Caco-2 (cell line): ENCODE results near the gene MTHFSD. TPM values are rescaled to one million over a fixed set of nuclear protein-coding genes. Genes with fewer than 3 reads are reported as not detected.

ENCODE experiments used
- BruUV-seq: library from RNA; stranded (reverse); fragments of 400-500 nt; replicated peaks from 2 replicates; lab custom pipeline; 2021; lab: Mats Ljungman, UMichigan
- CTCF ChIA-PET: fragments of 300-600 bp; sonication (Branson Sonifier 250); formaldehyde crosslinking; loops from one replicate; lab custom pipeline; 2022; ENCODE audit warnings: antibody characterized with exemption; lab: Charles Lee
- POLR2A ChIA-PET: fragments of 300-600 bp; sonication (Branson Sonifier 250); formaldehyde crosslinking; loops from one replicate; lab custom pipeline; 2022; ENCODE audit warnings: antibody characterized with exemption; lab: Charles Lee
- DNase-seq, 2 experiments: peaks; one replicate each; pipeline versions ENCODE4 v3.0.0 to v3.0.0-alpha.2; 2020 to 2022
- H3K27me3 ChIP-seq: replicated peaks from 2 replicates; pipeline ENCODE4 v1.6.0; 2011; ENCODE audit warnings: low read length; ENCODE audit not compliant: control insufficient read depth, insufficient read depth
- H3K36me3 ChIP-seq: 2 replicates; pipeline ENCODE4 v1.5.1; 2011; ENCODE audit warnings: low read length; ENCODE audit not compliant: control insufficient read depth, insufficient read depth
- H3K4me1 ChIP-seq: fragments of 250-450 bp; sonication (Bioruptor Pico); 2 replicates; pipeline ENCODE4 v1.5.1; 2020; ENCODE audit warnings: mild to moderate bottlenecking
- H3K4me3 ChIP-seq: 2 replicates; pipeline ENCODE4 v1.5.1; 2011; ENCODE audit warnings: low read depth, mild to moderate bottlenecking, control low read depth, low read length
- H3K9me3 ChIP-seq: fragments of 250-450 bp; sonication (Bioruptor Pico); 2 replicates; pipeline ENCODE4 v1.5.1; 2020; ENCODE audit warnings: mild to moderate bottlenecking, moderate library complexity
- H3K27ac Mint-ChIP-seq: one replicate; pipeline ENCODE4 v1.8.0; 2022; ENCODE audit warnings: mixed read lengths; ENCODE audit not compliant: unreplicated experiment
- H3K27me3 Mint-ChIP-seq: one replicate; pipeline ENCODE4 v1.8.0; 2022; ENCODE audit warnings: mixed read lengths; ENCODE audit not compliant: insufficient read depth, unreplicated experiment
- H3K36me3 Mint-ChIP-seq: one replicate; pipeline ENCODE4 v1.8.0; 2022; ENCODE audit warnings: mild to moderate bottlenecking, mixed read lengths; ENCODE audit not compliant: insufficient read depth, unreplicated experiment
- H3K4me1 Mint-ChIP-seq: one replicate; pipeline ENCODE4 v1.8.0; 2022; ENCODE audit warnings: low read depth, mixed read lengths; ENCODE audit not compliant: unreplicated experiment
- H3K4me3 Mint-ChIP-seq: one replicate; pipeline ENCODE4 v1.8.0; 2022; ENCODE audit warnings: mild to moderate bottlenecking, moderate library complexity, mixed read lengths; ENCODE audit not compliant: unreplicated experiment
- H3K9me3 Mint-ChIP-seq: one replicate; pipeline ENCODE4 v1.8.0; 2022; ENCODE audit warnings: mixed read lengths; ENCODE audit not compliant: unreplicated experiment
- CTCF ChIP-seq, 2 experiments: fragments of 200-600 bp in 1 of 2; IDR thresholded peaks; 1 replicate in 1 of 2; 2 replicates in 1 of 2; pipeline versions ENCODE4 v1.5.1 to v1.8.0; 2011 to 2022; ENCODE audit warnings: antibody characterized with exemption in 1 of 2, control low read depth in 1 of 2, inconsistent platforms in 1 of 2, low read depth in 1 of 2, low read length in 1 of 2, mild to moderate bottlenecking in 1 of 2, moderate library complexity in 1 of 2; ENCODE audit not compliant: insufficient read depth in 1 of 2, severe bottlenecking in 1 of 2, unreplicated experiment in 1 of 2
- intact Hi-C: fragments of 100-400 bp; cut with micrococcal nuclease; formaldehyde crosslinking; loops from one replicate; pipeline ENCODE4 v1.10.0; 2022; ENCODE audit not compliant: unreplicated experiment
- total RNA-seq: library from RNA; stranded (reverse); gene quantifications from 2 replicates; pipeline ENCODE4 v1.2.3, GENCODE V29; 2022

MTHFSD gene
- total RNA-seq, 1 experiment from 2014 or later = 33.0 TPM

GRCh38 chr16:86495756-86496261, 59.2 kb downstream of the MTHFSD start:
- ChIA-PET POLR2A (no interaction called here), CTCF (no interaction called here)
- Mint-ChIP-seq H3K27me3 (peaks cover 31% of the 10 kb centered on the region), H3K9me3 (no peaks in the 10 kb centered on the region), H3K4me1 (no peaks in the 10 kb centered on the region), H3K4me3 (no peak overlapping the region), H3K27ac (no peak overlapping the region), H3K36me3 (no peaks in the 10 kb centered on the region)
- no peaks in the 10 kb centered on the region for H3K9me3 ChIP-seq
- peaks cover 9% of the 10 kb centered on the region; the same call in 1 of the 2 replicates for H3K27me3 ChIP-seq
- H3K36me3 ChIP-seq = no peaks in the 10 kb centered on the region
- TF ChIP-seq CTCF (IDR thresholded peaks at IDR 0.05; ENCODE audit: insufficient read depth in 1 of 2, low read depth in 1 of 2, low read length in 1 of 2, severe bottlenecking in 1 of 2, unreplicated experiment in 1 of 2) = no peak
- H3K4me3 ChIP-seq = no peak overlapping the region
- no TSS peak for BruUV-seq
- DNase-seq = no peak
- no peaks in the 10 kb centered on the region for H3K4me1 ChIP-seq
- intact Hi-C loops = no loop called here

GRCh38 chr16:86495357-86495701, 59.7 kb downstream of the MTHFSD start:
- Mint-ChIP-seq H3K27me3 (peaks cover 29% of the 10 kb centered on the region), H3K4me3 (no peak overlapping the region), H3K4me1 (no peaks in the 10 kb centered on the region), H3K36me3 (no peaks in the 10 kb centered on the region), H3K9me3 (no peaks in the 10 kb centered on the region), H3K27ac (no peak overlapping the region)
- BruUV-seq = no TSS peak
- ChIA-PET POLR2A (no interaction called here), CTCF (no interaction called here)
- Histone ChIP-seq H3K4me3 (no peak overlapping the region), H3K4me1 (no peaks in the 10 kb centered on the region), H3K36me3 (no peaks in the 10 kb centered on the region), H3K9me3 (no peaks in the 10 kb centered on the region), H3K27me3 (peaks cover 5% of the 10 kb centered on the region; the same call in 1 of the 2 replicates)
- intact Hi-C loops = no loop called here
- no peak for DNase-seq
- no peak for TF ChIP-seq CTCF (IDR thresholded peaks at IDR 0.05; ENCODE audit: insufficient read depth in 1 of 2, low read depth in 1 of 2, low read length in 1 of 2, severe bottlenecking in 1 of 2, unreplicated experiment in 1 of 2)

GRCh38 chr16:86494565-86495356, 60.3 kb downstream of the MTHFSD start:
- CTCF ChIA-PET = no interaction called here
- Mint-ChIP-seq H3K9me3 (no peaks in the 10 kb centered on the region), H3K36me3 (no peaks in the 10 kb centered on the region), H3K4me1 (no peaks in the 10 kb centered on the region), H3K27me3 (peaks cover 29% of the 10 kb centered on the region), H3K27ac (no peak overlapping the region), H3K4me3 (no peak overlapping the region)
- DNase-seq = no peak
- no peak for TF ChIP-seq CTCF (IDR thresholded peaks at IDR 0.05; ENCODE audit: insufficient read depth in 1 of 2, low read depth in 1 of 2, low read length in 1 of 2, severe bottlenecking in 1 of 2, unreplicated experiment in 1 of 2)
- Histone ChIP-seq H3K4me1 (no peaks in the 10 kb centered on the region), H3K9me3 (no peaks in the 10 kb centered on the region), H3K36me3 (no peaks in the 10 kb centered on the region), H3K27me3 (peaks cover 5% of the 10 kb centered on the region; the same call in 1 of the 2 replicates), H3K4me3 (no peak overlapping the region)
- POLR2A ChIA-PET = no interaction called here
- intact Hi-C loops = no loop called here
- no TSS peak for BruUV-seq
